ENCODE measurements around the gene PRKCQ. TPM values are rescaled to one million over a fixed set of nuclear protein-coding genes. Genes with fewer than 3 reads are reported as not detected.

The PRKCQ gene
- total and polyA plus RNA-seq, 2 of the 4 experiments (the other 2 are of a cell fraction) = under 0.01 to 0.03 TPM

DNA sequence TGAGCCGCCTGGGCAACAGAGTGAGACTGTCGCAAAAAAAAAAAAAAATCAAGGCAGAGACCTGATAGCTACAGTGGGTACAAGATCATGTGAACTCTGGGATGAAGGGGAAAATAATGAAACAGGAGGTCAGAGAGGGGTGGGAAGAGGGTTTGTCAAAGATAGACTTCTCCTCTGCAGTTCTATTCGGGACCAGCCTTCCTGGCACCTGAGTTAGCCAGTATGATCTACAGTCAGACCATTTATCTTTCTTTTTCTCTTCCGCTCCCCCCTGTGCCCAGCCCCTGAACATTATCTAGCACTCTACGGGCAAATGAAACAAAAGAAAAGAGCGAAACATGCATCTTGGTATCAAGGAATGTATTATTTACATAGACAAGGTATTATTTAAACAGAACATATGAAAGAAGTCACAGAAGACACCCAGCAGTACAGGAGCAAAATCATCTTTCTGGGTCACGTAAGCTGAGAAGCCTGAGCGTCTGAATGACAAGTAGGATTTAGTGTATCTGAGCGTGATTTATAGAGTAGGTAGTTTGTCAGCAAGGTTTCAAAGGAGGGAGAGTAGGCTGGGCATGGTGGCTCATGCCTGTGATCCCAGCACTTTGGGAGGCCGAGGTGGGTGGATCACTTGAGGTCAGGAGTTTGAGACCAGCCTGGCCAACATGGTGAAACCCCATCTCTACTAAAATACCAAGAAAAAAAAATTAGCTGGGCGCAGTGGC is 109.0 kb downstream of the PRKCQ start:
- WGBS, 2 experiments (ENCODE audit: extremely low coverage in 2 of 2, insufficient read length in 1 of 2) = 100% methylated on average over 2 of the region's 11 CpGs; no CpG with 5 or more reads in 1 of the 2 experiments
- dilution Hi-C loops (cut with HindIII; ENCODE audit: low sequenced_read_pairs, unreplicated experiment) = no loop called here
- Histone ChIP-seq H3K79me1 (ENCODE audit: low read depth in 1 of 2, low read length in 2 of 2) (no peaks in the 10 kb centered on the region), H2BK120ac (ENCODE audit: low read depth, low read length) (no peak overlapping the region), H4K8ac (ENCODE audit: low read depth in 2 of 2, low read length in 2 of 2) (no peak overlapping the region), H3K27me3 (ENCODE audit: control insufficient read depth, insufficient read depth, low read length) (no peaks in the 10 kb centered on the region), H3K36me3 (ENCODE audit: control insufficient read depth, insufficient read depth, low read length) (no peaks in the 10 kb centered on the region), H3K56ac (ENCODE audit: extremely low read depth, insufficient read depth, low read length) (no peak overlapping the region), H2BK5ac (ENCODE audit: low read depth, low read length, poor library complexity, severe bottlenecking) (no peak overlapping the region), H3K14ac (replicated peaks; ENCODE audit: low read depth, low read length) (no peak overlapping the region), H3K23ac (ENCODE audit: low read depth, low read length) (no peak overlapping the region), H2BK20ac (ENCODE audit: low read depth, low read length) (no peak overlapping the region), H3K4me3 (ENCODE audit: insufficient read depth, low read depth, low read length) (no peak overlapping the region), H3K9me1 (ENCODE audit: insufficient read depth, low read length) (no peaks in the 10 kb centered on the region), H4K20me1 (ENCODE audit: insufficient read depth, low read length) (no peaks in the 10 kb centered on the region), H3K4me2 (ENCODE audit: low read depth, low read length) (no peak overlapping the region), H2AK5ac (ENCODE audit: low read depth, low read length) (no peak overlapping the region), H2AFZ (replicated peaks; ENCODE audit: low read length, poor library complexity) (no peak overlapping the region), H3K4me1 (ENCODE audit: control insufficient read depth, insufficient read depth, low read length) (no peaks in the 10 kb centered on the region), H3K4ac (ENCODE audit: low read depth, low read length) (no peak overlapping the region), H3K18ac (ENCODE audit: low read depth, low read length) (no peak overlapping the region), H4K91ac (ENCODE audit: insufficient read depth, low read depth, low read length) (no peak overlapping the region), H2BK15ac (ENCODE audit: low read depth, low read length) (no peak overlapping the region), H4K5ac (ENCODE audit: low read depth, low read length) (no peak overlapping the region), H2AK9ac (replicated peaks; ENCODE audit: low read depth, low read length, poor library complexity) (no peak overlapping the region), H3K27ac (ENCODE audit: insufficient read depth, low read length) (no peak overlapping the region), H3K9me3 (ENCODE audit: control insufficient read depth, insufficient read depth, low read length) (no peaks in the 10 kb centered on the region), H3K9ac (ENCODE audit: low read depth, low read length) (no peak overlapping the region)
- POLR2A ChIA-PET (ENCODE audit: unreplicated experiment) = no interaction called here
- BruUV-seq (replicated peaks) = no TSS peak
- TF ChIP-seq RCOR1 (IDR thresholded peaks at IDR 0.05; ENCODE audit: insufficient replicate concordance, low read length) = no peak
- no peak for TF ChIP-seq FOS (IDR thresholded peaks at IDR 0.05; ENCODE audit: low read depth, low read length)
- no peak for TF ChIP-seq MXI1 (IDR thresholded peaks at IDR 0.05; ENCODE audit: borderline replicate concordance, low read depth, low read length)
- no peak for TF ChIP-seq BHLHE40 (IDR thresholded peaks at IDR 0.05; ENCODE audit: low read depth, low read length)
- TF ChIP-seq SMC3 (IDR thresholded peaks at IDR 0.05; ENCODE audit: low read depth, low read length) = no peak
- TF ChIP-seq CTCF (conservative IDR thresholded peaks at IDR 0.05; ENCODE audit: low read depth, low read length) = no peak
- TF ChIP-seq, protein P1, sequence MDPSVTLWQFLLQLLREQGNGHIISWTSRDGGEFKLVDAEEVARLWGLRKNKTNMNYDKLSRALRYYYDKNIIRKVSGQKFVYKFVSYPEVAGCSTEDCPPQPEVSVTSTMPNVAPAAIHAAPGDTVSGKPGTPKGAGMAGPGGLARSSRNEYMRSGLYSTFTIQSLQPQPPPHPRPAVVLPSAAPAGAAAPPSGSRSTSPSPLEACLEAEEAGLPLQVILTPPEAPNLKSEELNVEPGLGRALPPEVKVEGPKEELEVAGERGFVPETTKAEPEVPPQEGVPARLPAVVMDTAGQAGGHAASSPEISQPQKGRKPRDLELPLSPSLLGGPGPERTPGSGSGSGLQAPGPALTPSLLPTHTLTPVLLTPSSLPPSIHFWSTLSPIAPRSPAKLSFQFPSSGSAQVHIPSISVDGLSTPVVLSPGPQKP (IDR thresholded peaks at IDR 0.05; ENCODE audit: borderline replicate concordance, low read depth, low read length) = no peak
- no peak for TF ChIP-seq POLR2A (IDR thresholded peaks at IDR 0.05; ENCODE audit: low read depth, low read length)
- no peak for TF ChIP-seq RAD21 (IDR thresholded peaks at IDR 0.05; ENCODE audit: low read length)
- TF ChIP-seq, protein P2, sequence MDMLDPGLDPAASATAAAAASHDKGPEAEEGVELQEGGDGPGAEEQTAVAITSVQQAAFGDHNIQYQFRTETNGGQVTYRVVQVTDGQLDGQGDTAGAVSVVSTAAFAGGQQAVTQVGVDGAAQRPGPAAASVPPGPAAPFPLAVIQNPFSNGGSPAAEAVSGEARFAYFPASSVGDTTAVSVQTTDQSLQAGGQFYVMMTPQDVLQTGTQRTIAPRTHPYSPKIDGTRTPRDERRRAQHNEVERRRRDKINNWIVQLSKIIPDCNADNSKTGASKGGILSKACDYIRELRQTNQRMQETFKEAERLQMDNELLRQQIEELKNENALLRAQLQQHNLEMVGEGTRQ (IDR thresholded peaks at IDR 0.05; ENCODE audit: low read depth, low read length) = no peak
- no peak for TF ChIP-seq RFX5 (IDR thresholded peaks at IDR 0.05; ENCODE audit: low read depth, low read length)
- no peak for TF ChIP-seq CEBPB (IDR thresholded peaks at IDR 0.05; ENCODE audit: low read depth, low read length)
- no peak for TF ChIP-seq CHD1 (IDR thresholded peaks at IDR 0.05; ENCODE audit: low read depth, low read length)
- TF ChIP-seq NFE2L2 (IDR thresholded peaks at IDR 0.05; ENCODE audit: low read depth, low read length) = no peak
- ATAC-seq (ENCODE audit: low read depth) (no peak), DNase-seq (no peak)
- intact Hi-C loops (cut with micrococcal nuclease) = loop anchor here (1.0 kb wide), 1 partner anchor 42 kb away; no protein-coding TSS in a partner anchor
- in situ Hi-C loops (cut with MboI; ENCODE audit: low sequenced_read_pairs) = no loop called here
- CTCF ChIA-PET = no interaction called here
